IMR-90 (cell line): ENCODE results near the gene GABRB1. TPM values are rescaled to one million over a fixed set of nuclear protein-coding genes. Genes with fewer than 3 reads are reported as not detected.

Experiments used
- ATAC-seq: fragments of 200-7000 bp; cut with Tn5 transposase; 2 replicates; pipeline ENCODE4 v1.9.1; 2020; ENCODE audit warnings: low read depth, mild to moderate bottlenecking, moderate library complexity
- BruUV-seq: library from RNA; stranded (reverse); fragments of 400-500 nt; replicated peaks from 2 replicates; lab custom pipeline; 2021; lab: Mats Ljungman, UMichigan
- CTCF ChIA-PET: fragments of 300-600 bp; formaldehyde crosslinking; extraction: SDS; loops from one replicate; lab custom pipeline; 2021; ENCODE audit warnings: antibody characterized with exemption; lab: Yijun Ruan, JAX
- POLR2A ChIA-PET: fragments of 300-600 bp; sonication (Branson Sonifier 250); formaldehyde crosslinking; loops from one replicate; lab custom pipeline; 2022; ENCODE audit warnings: antibody characterized with exemption; ENCODE audit not compliant: unreplicated experiment; lab: Charles Lee
- DNase-seq: peaks from one replicate; pipeline ENCODE4 v3.0.0; 2013
- H2AFZ ChIP-seq: replicated peaks from 2 replicates; pipeline ENCODE3; 2013; ENCODE audit warnings: low read length, mild to moderate bottlenecking; ENCODE audit not compliant: poor library complexity
- H2AK5ac ChIP-seq: 2 replicates; pipeline ENCODE4 v1.6.1; 2013; ENCODE audit warnings: low read depth, low read length, inconsistent platforms
- H2AK9ac ChIP-seq: replicated peaks from 2 replicates; pipeline ENCODE3; 2013; ENCODE audit warnings: mild to moderate bottlenecking, low read depth, low read length, moderate library complexity; ENCODE audit not compliant: poor library complexity
- H2BK120ac ChIP-seq: 2 replicates; pipeline ENCODE4 v1.6.1; 2013; ENCODE audit warnings: low read depth, low read length, inconsistent platforms
- H2BK15ac ChIP-seq: 3 replicates; pipeline ENCODE4 v1.6.1; 2013; ENCODE audit warnings: low read depth, low read length, inconsistent platforms
- H2BK20ac ChIP-seq: 2 replicates; pipeline ENCODE4 v1.6.1; 2013; ENCODE audit warnings: low read depth, mild to moderate bottlenecking, inconsistent platforms, low read length, moderate library complexity
- H2BK5ac ChIP-seq: 2 replicates; pipeline ENCODE4 v1.6.1; 2013; ENCODE audit warnings: mild to moderate bottlenecking, low read depth, low read length, inconsistent platforms; ENCODE audit not compliant: poor library complexity, severe bottlenecking
- H3K14ac ChIP-seq: replicated peaks from 2 replicates; pipeline ENCODE4 v1.6.1; 2013; ENCODE audit warnings: low read depth, low read length, inconsistent platforms
- H3K18ac ChIP-seq: 2 replicates; pipeline ENCODE4 v1.6.1; 2013; ENCODE audit warnings: low read depth, low read length, control low read depth
- H3K23ac ChIP-seq: 2 replicates; pipeline ENCODE4 v1.6.1; 2013; ENCODE audit warnings: low read depth, low read length, inconsistent platforms
- H3K27ac ChIP-seq: 2 replicates; pipeline ENCODE4 v1.5.1; 2013; ENCODE audit warnings: mild to moderate bottlenecking, control low read depth, low read length; ENCODE audit not compliant: insufficient read depth
- H3K27me3 ChIP-seq: 2 replicates; pipeline ENCODE4 v1.6.1; 2013; ENCODE audit warnings: low read length; ENCODE audit not compliant: control insufficient read depth, insufficient read depth
- H3K36me3 ChIP-seq: 2 replicates; pipeline ENCODE4 v1.6.1; 2013; ENCODE audit warnings: low read length, mixed read lengths; ENCODE audit not compliant: control insufficient read depth, insufficient read depth
- H3K4ac ChIP-seq: 2 replicates; pipeline ENCODE4 v1.6.1; 2013; ENCODE audit warnings: low read depth, low read length, inconsistent platforms
- H3K4me1 ChIP-seq: 2 replicates; pipeline ENCODE4 v1.6.1; 2013; ENCODE audit warnings: low read length, mixed read lengths; ENCODE audit not compliant: control insufficient read depth, insufficient read depth
- H3K4me2 ChIP-seq: 2 replicates; pipeline ENCODE4 v1.6.1; 2013; ENCODE audit warnings: low read depth, mild to moderate bottlenecking, control low read depth, low read length, moderate library complexity
- H3K4me3 ChIP-seq: 2 replicates; pipeline ENCODE4 v1.5.1; 2013; ENCODE audit warnings: low read depth, mild to moderate bottlenecking, control low read depth, low read length, moderate library complexity; ENCODE audit not compliant: insufficient read depth
- H3K56ac ChIP-seq: 2 replicates; pipeline ENCODE4 v1.6.1; 2013; ENCODE audit warnings: low read length, inconsistent platforms; ENCODE audit not compliant: insufficient read depth; ENCODE audit errors: extremely low read depth
- H3K79me1 ChIP-seq, 2 experiments: 2 replicates each; pipeline ENCODE4 v1.6.1; 2013; ENCODE audit warnings: low read length in 2 of 2, inconsistent platforms in 1 of 2, low read depth in 1 of 2
- H3K9ac ChIP-seq: 2 replicates; pipeline ENCODE4 v1.6.1; 2013; ENCODE audit warnings: low read depth, low read length, control low read depth
- H3K9me1 ChIP-seq: 2 replicates; pipeline ENCODE4 v1.6.1; 2013; ENCODE audit warnings: low read length, inconsistent platforms; ENCODE audit not compliant: insufficient read depth
- H3K9me3 ChIP-seq: 2 replicates; pipeline ENCODE4 v1.6.1; 2013; ENCODE audit warnings: low read length; ENCODE audit not compliant: control insufficient read depth, insufficient read depth
- H4K20me1 ChIP-seq: 2 replicates; pipeline ENCODE4 v1.6.1; 2013; ENCODE audit warnings: low read length, inconsistent platforms; ENCODE audit not compliant: insufficient read depth
- H4K5ac ChIP-seq: 2 replicates; pipeline ENCODE4 v1.6.1; 2013; ENCODE audit warnings: mild to moderate bottlenecking, low read depth, low read length, control low read depth
- H4K8ac ChIP-seq, 2 experiments: 2 replicates each; pipeline ENCODE4 v1.6.1; 2013; ENCODE audit warnings: low read depth in 2 of 2, low read length in 2 of 2, control low read depth in 1 of 2, inconsistent platforms in 1 of 2
- H4K91ac ChIP-seq: 2 replicates; pipeline ENCODE4 v1.6.1; 2013; ENCODE audit warnings: low read depth, low read length, inconsistent platforms; ENCODE audit not compliant: insufficient read depth
- ELK1 ChIP-seq: fragments of 150-350 bp; IDR thresholded peaks from 2 replicates; pipeline ENCODE4 v1.6.1; 2016; ENCODE audit warnings: low read depth, mild to moderate bottlenecking, low read length, moderate library complexity, borderline replicate concordance
- FOS ChIP-seq: fragments of 150-350 bp; IDR thresholded peaks from 2 replicates; pipeline ENCODE4 v1.6.1; 2016; ENCODE audit warnings: low read depth, low read length
- MAZ ChIP-seq: IDR thresholded peaks from 2 replicates; pipeline ENCODE4 v1.6.1; 2012; ENCODE audit warnings: low read depth, mild to moderate bottlenecking, low read length, improper control_type of control experiment, moderate library complexity, borderline replicate concordance
- POLR2A ChIP-seq: IDR thresholded peaks from 2 replicates; pipeline ENCODE4 v1.6.1; 2012; ENCODE audit warnings: mild to moderate bottlenecking, low read depth, low read length
- USF2 ChIP-seq: fragments of 150-350 bp; IDR thresholded peaks from 2 replicates; pipeline ENCODE4 v1.6.1; 2017; ENCODE audit warnings: mild to moderate bottlenecking, antibody characterized with exemption, low read length, low read depth
- WGBS, 2 experiments: methylation state at CpG; one replicate each; pipeline versions ENCODE4 v1.1.5 to v1.1.7; 2013; ENCODE audit warnings: missing lambda C conversion rate in 2 of 2; ENCODE audit not compliant: insufficient read length in 1 of 2; ENCODE audit errors: extremely low coverage in 2 of 2; 5-methylcytosine and 5-hydroxymethylcytosine counted together
- dilution Hi-C: fragments of 300-500 bp; cut with HindIII; formaldehyde crosslinking; loops from one replicate; pipeline ENCODE4 v1.14.3; 2018; ENCODE audit warnings: low sequenced_read_pairs; ENCODE audit not compliant: unreplicated experiment
- in situ Hi-C: fragments of 300-500 bp; cut with MboI; formaldehyde crosslinking; loops from 3 replicates; pipeline ENCODE4 v1.14.3; 2019; ENCODE audit warnings: low sequenced_read_pairs, inconsistent platforms, mixed read lengths
- intact Hi-C: fragments of 100-400 bp; cut with micrococcal nuclease; formaldehyde crosslinking; loops from 2 replicates; pipeline ENCODE4 v1.10.0; 2022
- polyA plus RNA-seq, 3 experiments: library from polyadenylated mRNA; depleted of rRNA; stranded (reverse); fragments of >200 nt; gene quantifications; 2 replicates each; pipeline ENCODE4 v1.2.3, GENCODE V29; 2012; ENCODE audit warnings: low replicate concordance in 1 of 3
- total RNA-seq: library from RNA; depleted of rRNA; stranded (reverse); fragments of >200 nt; gene quantifications from 2 replicates; pipeline ENCODE4 v1.2.3, GENCODE V29; 2012

GABRB1 gene
- total and polyA plus RNA-seq, 2 of the 4 experiments (the other 2 are of a cell fraction) = 4.7 to 16.1 TPM

- Histone ChIP-seq H3K79me1 (peaks cover 15 to 16% of the 10 kb centered on the region in 2 experiments), H4K20me1 (no peaks in the 10 kb centered on the region), H3K18ac (peak overlapping the region; percentile 31), H2BK15ac (no peak overlapping the region), H4K8ac (peak overlapping the region; percentile 57 to 73), H3K4ac (peak overlapping the region; percentile 70), H4K5ac (peak overlapping the region; percentile 52; the same call in 1 of the 2 replicates), H3K9me3 (no peaks in the 10 kb centered on the region), H3K9me1 (peaks cover 5% of the 10 kb centered on the region), H3K27ac (peak overlapping the region; percentile 66), H3K9ac (peak overlapping the region; percentile 53), H2AK9ac (peak overlapping the region; percentile 89), H3K27me3 (no peaks in the 10 kb centered on the region), H2BK5ac (peak overlapping the region; percentile 61), H3K14ac (peak overlapping the region; percentile 82), H3K4me1 (no peaks in the 10 kb centered on the region), H2AFZ (peak overlapping the region; percentile 90), H3K23ac (peak overlapping the region; percentile 79), H4K91ac (peak overlapping the region; percentile 40; the same call in 1 of the 2 replicates), H3K4me2 (peak overlapping the region; percentile 90), H3K4me3 (peak overlapping the region; percentile 58), H2BK20ac (no peak overlapping the region; the same call in 1 of the 2 replicates), H2BK120ac (peak overlapping the region; percentile 39; the same call in 1 of the 2 replicates), H2AK5ac (peak overlapping the region; percentile 1; the same call in 1 of the 2 replicates), H3K36me3 (no peaks in the 10 kb centered on the region), H3K56ac (peak overlapping the region; percentile 33; the same call in 1 of the 2 replicates)
- DNase-seq = peak; percentile 3
- BruUV-seq = no TSS peak
- dilution Hi-C loops = no loop called here
- in situ Hi-C loops = no loop called here
- POLR2A ChIA-PET = no interaction called here
- intact Hi-C loops = loop anchor here (5.0 kb wide), 1 partner anchor 99 kb away; no protein-coding TSS in a partner anchor
- CTCF ChIA-PET = interaction anchor here (0.7 to 1.1 kb wide), 5 partner anchors 10 to 206 kb away, joined by 3 to 5 read pairs (median 4); no protein-coding TSS in a partner anchor
- WGBS, 2 experiments = no CpG with 5 or more reads among the region's 6 CpGs
- peak; percentile 8 for ATAC-seq
- TF ChIP-seq USF2 = no peak
- no peak for TF ChIP-seq FOS
- no peak for TF ChIP-seq POLR2A
- no peak for TF ChIP-seq ELK1
- TF ChIP-seq MAZ = no peak
Observed at GRCh38 chr4:47462799-47463234, 431.4 kb downstream of the GABRB1 start.
